Naive thymus-derived CD4-positive, alpha-beta T cell (primary cell): Measurements from ENCODE around the gene FLVCR1. TPM values are rescaled to one million over a fixed set of nuclear protein-coding genes. Genes with fewer than 3 reads are reported as not detected.

Experiments used
- ATAC-seq: fragments of 150-1000 bp; cut with Tn5 transposase; 2 replicates; pipeline ENCODE4 v1.10.0; 2021; ENCODE audit warnings: mild to moderate bottlenecking, moderate library complexity
- CTCF ChIA-PET: fragments of 350-600 bp; sonication (Branson Sonifier 250); formaldehyde crosslinking; loops from one replicate; lab custom pipeline; 2021; ENCODE audit warnings: antibody characterized with exemption; lab: Charles Lee
- POLR2A ChIA-PET: fragments of 350-600 bp; sonication (Branson Sonifier 250); formaldehyde crosslinking; loops from one replicate; lab custom pipeline; 2021; ENCODE audit warnings: antibody characterized with exemption, inconsistent platforms; lab: Charles Lee
- DNase-seq, 9 donors: peaks; one replicate each; pipeline versions ENCODE4 v3.0.0 to v3.0.0-alpha.2; 2020 to 2022; ENCODE audit warnings: mixed read lengths in 1 of 9
- H3K27ac ChIP-seq: one replicate; pipeline ENCODE4 v1.7.0; 2013; ENCODE audit warnings: mild to moderate bottlenecking, low read depth, low read length, moderate library complexity
- H3K27me3 ChIP-seq, 2 donors: one replicate each; pipeline ENCODE4 v1.7.0; 2013; ENCODE audit warnings: low read length in 2 of 2, mild to moderate bottlenecking in 2 of 2, moderate library complexity in 2 of 2; ENCODE audit not compliant: control insufficient read depth in 2 of 2, insufficient read depth in 2 of 2
- H3K36me3 ChIP-seq, 3 experiments: 1 replicate in 2 of 3; 2 replicates in 1 of 3; pipeline ENCODE4 v1.7.0; 2013; ENCODE audit warnings: low read length in 3 of 3, mild to moderate bottlenecking in 3 of 3, moderate library complexity in 1 of 3; ENCODE audit not compliant: insufficient read depth in 3 of 3, control insufficient read depth in 2 of 3
- H3K4me1 ChIP-seq, 2 donors: one replicate each; pipeline ENCODE4 v1.7.0; 2013; ENCODE audit warnings: low read length in 2 of 2, mild to moderate bottlenecking in 2 of 2, moderate library complexity in 1 of 2; ENCODE audit not compliant: control insufficient read depth in 2 of 2, insufficient read depth in 2 of 2
- H3K4me3 ChIP-seq: 2 replicates; pipeline ENCODE4 v1.7.0; 2013; ENCODE audit warnings: mild to moderate bottlenecking, low read length
- H3K9me3 ChIP-seq, 3 experiments: 1 replicate in 2 of 3; 2 replicates in 1 of 3; pipeline ENCODE4 v1.7.0; 2013; ENCODE audit warnings: low read length in 3 of 3; ENCODE audit not compliant: control insufficient read depth in 2 of 3
- H3K27ac Mint-ChIP-seq, 9 donors: one replicate each; pipeline ENCODE4 v1.8.0; 2020 to 2022; ENCODE audit warnings: mixed read lengths in 9 of 9, mild to moderate bottlenecking in 8 of 9, moderate library complexity in 5 of 9, inconsistent platforms in 2 of 9
- H3K27me3 Mint-ChIP-seq, 5 donors: one replicate each; pipeline ENCODE4 v1.8.0; 2021 to 2022; ENCODE audit warnings: mixed read lengths in 5 of 5, mild to moderate bottlenecking in 1 of 5
- H3K36me3 Mint-ChIP-seq, 5 donors: one replicate each; pipeline ENCODE4 v1.8.0; 2020 to 2022; ENCODE audit warnings: mixed read lengths in 5 of 5, mild to moderate bottlenecking in 3 of 5, inconsistent platforms in 1 of 5
- H3K4me1 Mint-ChIP-seq, 7 donors: one replicate each; pipeline ENCODE4 v1.8.0; 2020 to 2022; ENCODE audit warnings: mixed read lengths in 7 of 7, mild to moderate bottlenecking in 3 of 7, inconsistent platforms in 1 of 7
- H3K4me3 Mint-ChIP-seq, 10 donors: one replicate each; pipeline ENCODE4 v1.8.0; 2020 to 2022; ENCODE audit warnings: mild to moderate bottlenecking in 10 of 10, mixed read lengths in 10 of 10, moderate library complexity in 6 of 10, inconsistent platforms in 2 of 10
- H3K9me3 Mint-ChIP-seq, 11 donors: one replicate each; pipeline ENCODE4 v1.8.0; 2020 to 2022; ENCODE audit warnings: mixed read lengths in 11 of 11, mild to moderate bottlenecking in 4 of 11, inconsistent platforms in 1 of 11, moderate library complexity in 1 of 11
- intact Hi-C, 2 donors: fragments of 100-400 bp; cut with micrococcal nuclease; formaldehyde crosslinking; loops; one replicate each; pipeline ENCODE4 v1.15.1; 2023
- polyA plus RNA-seq, 2 donors: library from polyadenylated mRNA; unstranded; fragments of 300-500 nt; fragmentation: Illumina TruSeq; gene quantifications; one replicate each; pipeline ENCODE4 v1.2.3, GENCODE V29; 2021
- total RNA-seq, 6 experiments: library from RNA in 5 of 6; stranded (reverse) in 5 of 6; gene quantifications; 1 replicate in 5 of 6; 2 replicates in 1 of 6; pipeline ENCODE4 v1.2.3 and lab custom pipeline; 2021 to 2026

Gene FLVCR1
- total and polyA plus RNA-seq, 7 experiments from 2014 or later, result 2.3 to 12.2 (median 7.5) TPM

DNA sequence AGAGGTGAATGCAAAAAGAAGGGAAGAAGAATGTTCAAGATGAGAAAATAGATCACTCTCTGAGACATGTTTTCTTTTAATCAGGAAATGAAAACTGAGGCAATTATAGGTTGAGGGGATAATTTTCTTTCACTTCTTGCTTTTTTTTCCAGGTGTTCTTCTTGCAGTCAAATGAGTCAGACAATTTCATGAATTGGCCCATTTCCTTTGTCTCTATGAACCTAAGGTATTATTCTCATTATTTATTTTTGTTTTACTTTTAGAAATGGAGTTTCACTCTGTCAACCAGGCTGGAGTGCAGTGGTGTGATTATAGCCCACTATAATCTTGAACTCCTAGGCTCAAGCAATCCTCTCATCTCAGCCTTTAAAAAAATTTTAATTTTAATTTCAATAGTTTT is 88.8 kb downstream of the FLVCR1 start:
- ChIA-PET CTCF (no interaction called here), POLR2A (no interaction called here)
- H3K4me1 Mint-ChIP-seq, result peaks cover under 1 to 15% (median 8%) of the 10 kb centered on the region in 7 donors
- H3K36me3 ChIP-seq, result no peaks in the 10 kb centered on the region
- ATAC-seq (no peak), DNase-seq (no peak)
- H3K36me3 Mint-ChIP-seq, result peaks cover 0 to 4% (median 0%) of the 10 kb centered on the region in 5 donors
- H3K4me3 Mint-ChIP-seq, result no peak overlapping the region
- H3K4me3 ChIP-seq, result no peak overlapping the region
- peak overlapping the region in 1 of 9 donors; percentile 10 for H3K27ac Mint-ChIP-seq
- intact Hi-C loops, result no loop called here
- peaks cover 14 to 42% (median 25%) of the 10 kb centered on the region in 5 donors for H3K27me3 Mint-ChIP-seq
- peaks cover 0 to 3% of the 10 kb centered on the region in 2 donors for H3K27me3 ChIP-seq
- H3K4me1 ChIP-seq, result no peaks in the 10 kb centered on the region
- peaks cover 0 to 5% (median 2%) of the 10 kb centered on the region in 11 donors for H3K9me3 Mint-ChIP-seq
- H3K9me3 ChIP-seq, result no peaks in the 10 kb centered on the region
- no peak overlapping the region for H3K27ac ChIP-seq

Other genes starting within 250 kb of the FLVCR1 start
- gene ATF3, start 249.5 kb upstream of the FLVCR1 start, total RNA-seq, result 10 to 100 TPM in 3 of 5 experiments, under 1 TPM in 2; 0.57 to 83.4 (median 12.5) TPM
- not detected for gene ATF3, start 249.5 kb upstream of the FLVCR1 start, polyA plus RNA-seq
- 10 to 100 TPM in 1 of 5 experiments, 1 to 10 TPM in 3, under 1 TPM in 1; 0.27 to 40.2 (median 1.2) TPM for gene BATF3, start 158.4 kb upstream of the FLVCR1 start, total RNA-seq
- gene BATF3, start 158.4 kb upstream of the FLVCR1 start, polyA plus RNA-seq, result under 1 TPM; 0.69 to 0.98 TPM
- gene NSL1, start 66.5 kb upstream of the FLVCR1 start, total RNA-seq, result 10 to 100 TPM; 22.3 to 42.3 (median 37.7) TPM
- gene NSL1, start 66.5 kb upstream of the FLVCR1 start, polyA plus RNA-seq, result 10 to 100 TPM; 77.4 to 79.3 TPM
- gene TATDN3, start 66.4 kb upstream of the FLVCR1 start, total RNA-seq, result 10 to 100 TPM; 10.0 to 17.7 (median 13.9) TPM
- gene TATDN3, start 66.4 kb upstream of the FLVCR1 start, polyA plus RNA-seq, result 10 to 100 TPM; 16.5 to 19.2 TPM
- not detected for gene SPATA45, start 10.6 kb upstream of the FLVCR1 start, total RNA-seq
- gene SPATA45, start 10.6 kb upstream of the FLVCR1 start, polyA plus RNA-seq, result not detected
- gene VASH2, start 92.3 kb downstream of the FLVCR1 start, total RNA-seq, result 1 to 10 TPM in 1 of 5 experiments, under 1 TPM in 1, not detected in 3; 0.73 to 1.1 TPM
- gene VASH2, start 92.3 kb downstream of the FLVCR1 start, polyA plus RNA-seq, result not detected
- gene ANGEL2, start 157.6 kb downstream of the FLVCR1 start, total RNA-seq, result 10 to 100 TPM; 57.8 to 96.5 (median 63.4) TPM
- 10 to 100 TPM; 22.2 to 25.7 TPM for gene ANGEL2, start 157.6 kb downstream of the FLVCR1 start, polyA plus RNA-seq
- gene RPS6KC1, start 193.0 kb downstream of the FLVCR1 start, total RNA-seq, result 10 to 100 TPM in 4 of 5 experiments, 1 to 10 TPM in 1; 9.1 to 18.9 (median 14.3) TPM
- gene RPS6KC1, start 193.0 kb downstream of the FLVCR1 start, polyA plus RNA-seq, result 1 to 10 TPM; 5.4 to 9.3 TPM